ENCODE results near the gene AIG1.
"Not testable (repeated sequence)": the region's sequence is repeated elsewhere in the genome, so short reads cannot be mapped to it uniquely, and the experiment has no call there.

AIG1 gene, protein sequence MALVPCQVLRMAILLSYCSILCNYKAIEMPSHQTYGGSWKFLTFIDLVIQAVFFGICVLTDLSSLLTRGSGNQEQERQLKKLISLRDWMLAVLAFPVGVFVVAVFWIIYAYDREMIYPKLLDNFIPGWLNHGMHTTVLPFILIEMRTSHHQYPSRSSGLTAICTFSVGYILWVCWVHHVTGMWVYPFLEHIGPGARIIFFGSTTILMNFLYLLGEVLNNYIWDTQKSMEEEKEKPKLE

DNA sequence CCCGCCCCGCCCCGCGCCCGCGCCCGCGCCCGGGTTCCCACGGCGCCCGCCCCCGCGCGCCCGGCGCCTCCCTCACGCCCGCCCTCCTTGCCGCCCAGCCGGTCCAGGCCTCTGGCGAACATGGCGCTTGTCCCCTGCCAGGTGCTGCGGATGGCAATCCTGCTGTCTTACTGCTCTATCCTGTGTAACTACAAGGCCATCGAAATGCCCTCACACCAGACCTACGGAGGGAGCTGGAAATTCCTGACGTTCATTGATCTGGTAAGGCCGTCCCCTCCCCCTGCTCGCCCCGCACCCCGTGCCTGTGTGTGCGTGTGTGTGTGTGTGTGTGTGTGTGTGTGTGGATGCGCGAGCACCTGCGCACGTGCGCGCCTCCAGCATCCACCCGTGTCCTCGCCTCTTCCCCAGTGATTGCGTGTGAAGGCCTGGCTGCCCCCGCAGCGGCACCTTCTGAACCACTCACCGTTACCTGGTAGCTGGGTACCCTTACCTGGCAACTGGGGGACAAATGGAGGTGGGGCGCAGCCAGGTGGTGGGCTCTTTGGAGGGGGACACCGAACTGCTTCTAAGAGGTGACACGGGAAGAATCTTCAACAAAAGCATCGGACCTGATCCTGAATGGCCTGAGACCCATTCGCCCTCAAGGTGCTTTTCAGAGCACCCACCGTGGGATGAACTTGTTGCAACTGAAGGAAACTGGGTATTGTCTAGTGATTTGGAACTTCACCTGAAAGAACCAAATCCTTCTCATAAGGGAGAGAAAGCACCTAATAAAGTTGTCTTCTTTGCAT lies at the start of gene AIG1:
AIG1 (plus strand) TSS at position 84 of the 791 bp plus-strand sequence; CDS start at position 121, 37 bp downstream.
- no peaks in the 10 kb centered on the region for H3K27me3 ChIP-seq
- peak within 1 kb of the TSS; percentile 83 for H3K4me3 ChIP-seq
- H3K4me1 ChIP-seq, result peaks cover 22% of the 10 kb centered on the region
- no peaks in the 10 kb centered on the region for H4K20me1 ChIP-seq
- H3K9ac ChIP-seq, result peak within 1 kb of the TSS; percentile 74
- 0 out of 2 replicates have a peak, but pooled peaks cover 4% of the 10 kb centered on the region for H3K9me3 ChIP-seq
- no peaks in the 10 kb centered on the region for H3K36me3 ChIP-seq
- peak within 1 kb of the TSS; percentile 53; the same call in 1 of the 2 replicates for H3K27ac ChIP-seq
- no peak for TF ChIP-seq Cebpa-rat (IDR thresholded peaks at IDR 0.05)
- H3K4me2 ChIP-seq, result peak within 1 kb of the TSS; percentile 90

DNA sequence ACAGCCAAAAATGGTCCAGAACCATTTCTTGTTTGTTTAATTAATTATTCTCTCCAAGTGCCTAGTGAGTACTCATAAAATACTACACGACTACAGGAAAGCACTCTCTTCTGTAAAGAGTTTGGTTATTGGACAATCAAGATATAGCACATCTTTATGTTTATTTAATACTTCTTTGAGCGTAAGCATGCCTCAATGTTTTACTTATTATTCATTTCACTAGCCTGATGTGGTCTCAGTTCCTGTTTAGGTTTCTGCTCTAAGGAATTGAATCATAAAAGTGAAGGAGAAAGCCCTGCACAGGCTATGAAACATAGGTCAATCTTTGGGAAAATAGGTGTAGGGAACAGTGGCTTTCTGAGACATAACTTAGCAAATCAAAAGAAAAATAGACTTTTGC lies 45.9 kb upstream of the AIG1 start:
- H3K27ac ChIP-seq, result no peak overlapping the region
- no peaks in the 10 kb centered on the region for H3K4me1 ChIP-seq

DNA sequence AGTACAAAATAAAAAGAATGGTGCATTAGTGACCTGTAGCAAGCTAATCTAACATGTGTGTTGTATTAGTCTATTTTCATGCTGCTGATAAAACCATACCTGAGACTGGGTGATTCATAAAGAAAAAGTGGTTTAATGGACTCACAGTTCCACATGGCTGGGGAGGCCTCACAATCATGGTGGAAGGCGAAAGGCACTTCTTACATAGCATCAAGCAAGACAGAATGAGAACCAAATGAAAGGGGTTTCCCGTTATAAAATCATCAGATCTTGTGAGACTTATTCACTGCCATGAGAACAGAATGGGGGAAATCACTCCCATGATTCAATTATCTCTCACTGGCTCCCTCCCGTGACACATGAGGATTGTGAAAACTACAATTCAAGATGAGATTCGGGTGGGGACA lies 45.4 kb upstream of the AIG1 start:
- H3K36me3 ChIP-seq, result no peaks in the 10 kb centered on the region
- H4K20me1 ChIP-seq, result no peaks in the 10 kb centered on the region
- H3K27ac ChIP-seq, result no peak overlapping the region
- no peaks in the 10 kb centered on the region for H3K27me3 ChIP-seq
- H3K9ac ChIP-seq, result no peak overlapping the region
- no peaks in the 10 kb centered on the region for H3K4me1 ChIP-seq
- no peak overlapping the region for H3K4me2 ChIP-seq
- H3K4me3 ChIP-seq, result no peak overlapping the region
- no peak for TF ChIP-seq Cebpa-rat (IDR thresholded peaks at IDR 0.05)
- H3K9me3 ChIP-seq, result no peaks in the 10 kb centered on the region

More for the DNA sequence above, 45.9 kb upstream of the AIG1 start:
- Histone ChIP-seq H3K27me3 (no peaks in the 10 kb centered on the region), H3K4me3 (no peak overlapping the region), H4K20me1 (no peaks in the 10 kb centered on the region), H3K9me3 (no peaks in the 10 kb centered on the region), H3K4me2 (no peak overlapping the region), H3K9ac (no peak overlapping the region), H3K36me3 (no peaks in the 10 kb centered on the region)
- TF ChIP-seq Cebpa-rat (IDR thresholded peaks at IDR 0.05), result no peak

GRCh38 chr6:143018955-143019354 lies 41.7 kb upstream of the AIG1 start:
- no peaks in the 10 kb centered on the region for H3K4me1 ChIP-seq
- H3K4me3 ChIP-seq, result no peak overlapping the region
- H3K9ac ChIP-seq, result no peak overlapping the region
- TF ChIP-seq Cebpa-rat (IDR thresholded peaks at IDR 0.05), result no peak
- no peaks in the 10 kb centered on the region for H3K9me3 ChIP-seq
- no peaks in the 10 kb centered on the region for H3K27me3 ChIP-seq
- H3K27ac ChIP-seq, result no peak overlapping the region
- no peaks in the 10 kb centered on the region for H4K20me1 ChIP-seq
- H3K36me3 ChIP-seq, result no peaks in the 10 kb centered on the region
- H3K4me2 ChIP-seq, result no peak overlapping the region

GRCh38 chr6:143020862-143021261 lies 39.8 kb upstream of the AIG1 start:
- H3K27ac ChIP-seq, H3K4me2 ChIP-seq, H3K4me3 ChIP-seq, H3K4me1 ChIP-seq, H3K27me3 ChIP-seq, H3K9ac ChIP-seq, H4K20me1 ChIP-seq, H3K9me3 ChIP-seq, H3K36me3 ChIP-seq: not testable (repeated sequence)

DNA sequence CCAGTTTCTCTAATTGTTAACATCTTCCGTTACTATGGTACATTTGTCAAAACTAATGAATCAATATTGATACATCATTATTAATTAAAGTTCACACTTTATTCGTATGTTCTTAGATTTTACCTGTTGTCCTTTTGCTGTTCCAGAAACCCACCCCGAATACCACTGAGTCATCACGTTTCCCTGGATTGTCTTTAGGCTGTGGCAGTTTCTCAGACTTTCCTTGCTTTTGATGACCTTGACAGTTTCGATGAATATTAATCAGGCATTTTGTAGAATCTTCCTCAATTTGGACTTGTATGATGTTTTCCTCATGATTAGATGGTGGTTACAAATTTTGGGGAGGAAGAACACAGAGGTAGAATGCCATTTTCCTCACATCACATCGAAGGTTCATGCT lies 39.1 kb upstream of the AIG1 start:
- H3K4me1 ChIP-seq, result no peaks in the 10 kb centered on the region
- no peak overlapping the region for H3K4me2 ChIP-seq
- no peak overlapping the region for H3K27ac ChIP-seq
- H3K36me3 ChIP-seq, result no peaks in the 10 kb centered on the region
- TF ChIP-seq Cebpa-rat (IDR thresholded peaks at IDR 0.05), result no peak
- no peaks in the 10 kb centered on the region for H3K27me3 ChIP-seq
- H3K9ac ChIP-seq, result no peak overlapping the region
- H4K20me1 ChIP-seq, result no peaks in the 10 kb centered on the region
- no peak overlapping the region for H3K4me3 ChIP-seq
- H3K9me3 ChIP-seq, result no peaks in the 10 kb centered on the region

DNA sequence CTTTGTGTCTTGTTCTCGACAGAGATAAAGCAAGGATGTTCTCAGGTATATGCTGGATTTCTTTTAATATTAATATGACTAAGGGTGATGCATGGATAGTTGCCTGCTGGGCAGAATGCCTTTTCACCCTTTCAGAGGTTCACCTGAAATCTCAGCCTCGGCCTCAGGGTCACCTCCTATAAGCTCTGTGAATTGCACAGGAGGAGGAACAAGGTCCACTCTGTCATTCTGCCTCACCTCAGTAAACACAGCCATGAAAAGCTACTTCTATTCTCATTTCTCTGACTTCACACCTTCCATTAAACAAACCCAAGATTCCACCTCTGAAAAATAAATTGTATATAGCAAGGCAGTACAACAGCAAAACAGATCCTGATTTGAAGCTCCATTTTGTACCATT lies 38.1 kb upstream of the AIG1 start:
- Histone ChIP-seq H3K4me3 (no peak overlapping the region), H3K9me3 (no peaks in the 10 kb centered on the region)

DNA sequence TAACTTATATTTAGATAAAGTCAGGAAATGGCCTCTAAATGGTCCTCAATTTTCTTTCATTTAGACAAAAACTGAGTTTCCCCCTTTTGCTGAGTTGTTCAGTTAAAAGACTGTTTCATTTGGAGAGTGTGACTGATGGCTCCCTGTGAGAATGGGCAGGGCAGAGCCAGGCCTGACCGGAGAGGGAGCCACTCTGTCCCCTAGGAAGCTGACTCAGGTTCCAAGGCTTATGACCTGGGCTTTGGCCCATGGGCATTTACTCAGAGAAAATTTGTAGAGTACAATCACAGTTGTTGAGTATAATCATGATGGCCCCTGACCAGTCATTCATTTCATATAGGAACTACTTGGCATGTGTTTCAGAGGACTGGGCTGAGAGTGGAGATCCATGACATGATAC lies 37.0 kb upstream of the AIG1 start:
- no peaks in the 10 kb centered on the region for H4K20me1 ChIP-seq
- no peaks in the 10 kb centered on the region for H3K27me3 ChIP-seq
- no peaks in the 10 kb centered on the region for H3K9me3 ChIP-seq
- no peak overlapping the region for H3K4me2 ChIP-seq
- TF ChIP-seq Cebpa-rat (IDR thresholded peaks at IDR 0.05), result no peak
- no peak overlapping the region for H3K27ac ChIP-seq
- H3K4me3 ChIP-seq, result no peak overlapping the region
- no peak overlapping the region for H3K9ac ChIP-seq
- no peaks in the 10 kb centered on the region for H3K36me3 ChIP-seq
- H3K4me1 ChIP-seq, result no peaks in the 10 kb centered on the region

More for the DNA sequence above, 38.1 kb upstream of the AIG1 start:
- Histone ChIP-seq H3K4me2 (no peak overlapping the region), H3K4me1 (no peaks in the 10 kb centered on the region), H3K27me3 (no peaks in the 10 kb centered on the region), H3K36me3 (no peaks in the 10 kb centered on the region), H4K20me1 (no peaks in the 10 kb centered on the region), H3K27ac (no peak overlapping the region), H3K9ac (no peak overlapping the region)
- TF ChIP-seq Cebpa-rat (IDR thresholded peaks at IDR 0.05), result no peak

DNA sequence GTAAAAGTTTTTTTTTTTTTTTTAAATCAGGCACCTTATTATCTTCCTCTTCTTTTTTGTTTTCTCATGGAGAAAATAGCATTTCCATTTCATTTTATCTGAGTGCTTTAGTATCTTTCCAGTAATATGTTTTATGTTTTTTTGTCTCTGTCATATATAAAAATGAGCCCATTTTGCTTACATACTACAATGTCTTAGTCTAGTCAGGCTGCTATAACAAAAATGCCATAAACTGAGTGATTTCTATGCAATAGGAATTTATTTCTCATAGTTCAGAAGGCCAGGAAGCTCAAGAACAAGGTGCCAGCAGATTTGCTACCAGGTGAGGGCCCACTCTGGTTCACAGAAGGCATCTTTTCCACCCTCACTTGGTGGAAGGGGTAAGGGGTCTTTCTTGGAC lies 35.7 kb upstream of the AIG1 start:
- TF ChIP-seq Cebpa-rat (IDR thresholded peaks at IDR 0.05), result no peak
- Histone ChIP-seq H3K4me2 (no peak overlapping the region), H3K9ac (no peak overlapping the region), H3K27ac (no peak overlapping the region), H3K4me1 (no peaks in the 10 kb centered on the region), H3K27me3 (no peaks in the 10 kb centered on the region), H3K4me3 (no peak overlapping the region), H3K9me3 (no peaks in the 10 kb centered on the region), H3K36me3 (no peaks in the 10 kb centered on the region), H4K20me1 (no peaks in the 10 kb centered on the region)

- H3K36me3 ChIP-seq, result no peaks in the 10 kb centered on the region
- H3K9ac ChIP-seq, result no peak overlapping the region
- H3K27ac ChIP-seq, result no peak overlapping the region
- no peaks in the 10 kb centered on the region for H3K27me3 ChIP-seq
- no peaks in the 10 kb centered on the region for H3K9me3 ChIP-seq
- no peaks in the 10 kb centered on the region for H3K4me1 ChIP-seq
- H3K4me3 ChIP-seq, result no peak overlapping the region
- H3K4me2 ChIP-seq, result no peak overlapping the region
- TF ChIP-seq Cebpa-rat (IDR thresholded peaks at IDR 0.05), result no peak
- no peaks in the 10 kb centered on the region for H4K20me1 ChIP-seq
Observed at GRCh38 chr6:143026696-143027449, 33.8 kb upstream of the AIG1 start.

Data from BLaER1 (cell line).